Tibial nerve (tissue), 4 donors: ENCODE measurements around the gene ENTPD3. TPM values are rescaled to one million over a fixed set of nuclear protein-coding genes. Genes with fewer than 3 reads are reported as not detected.

Experiments
- DNase-seq, 2 donors: peaks; one replicate each; pipeline ENCODE4 v3.0.0-alpha.2; 2019; ENCODE audit warnings: low spot score in 2 of 2
- H3K27ac ChIP-seq, 4 donors: fragments of 200-600 bp; sonication (generic) in 3 of 4; one replicate each; pipeline ENCODE4 v1.5.1; 2017 to 2019; ENCODE audit warnings: mild to moderate bottlenecking in 1 of 4
- H3K27me3 ChIP-seq, 2 donors: fragments of 200-600 bp; sonication (generic) in 1 of 2; one replicate each; pipeline versions ENCODE4 v1.5.1 to v1.6.0; 2017 to 2019
- H3K36me3 ChIP-seq, 3 donors: fragments of 200-600 bp; sonication (generic); one replicate each; pipeline ENCODE4 v1.5.1; 2018 to 2019
- H3K4me1 ChIP-seq, 4 donors: fragments of 200-600 bp; sonication (generic) in 3 of 4; one replicate each; pipeline ENCODE4 v1.5.1; 2017 to 2019
- H3K4me3 ChIP-seq, 4 donors: fragments of 200-600 bp; sonication (generic) in 3 of 4; one replicate each; pipeline ENCODE4 v1.5.1; 2017 to 2019; ENCODE audit warnings: mild to moderate bottlenecking in 1 of 4, moderate library complexity in 1 of 4
- H3K9me3 ChIP-seq, 4 donors: fragments of 200-600 bp; sonication (generic) in 3 of 4; one replicate each; pipeline ENCODE4 v1.5.1; 2017 to 2019
- CTCF ChIP-seq, 5 experiments: fragments of 200-600 bp in 3 of 5; fragments of 450-650 bp in 2 of 5; sonication (generic) in 3 of 5; IDR thresholded peaks; one replicate each; pipeline ENCODE4 v1.5.1; 2016 to 2019; ENCODE audit warnings: antibody characterized with exemption in 5 of 5, mild to moderate bottlenecking in 3 of 5, moderate library complexity in 2 of 5
- EP300 ChIP-seq, 2 donors: sonication (generic); formaldehyde crosslinking; IDR thresholded peaks; one replicate each; pipeline ENCODE4 v1.6.1; 2017; ENCODE audit warnings: antibody characterized with exemption in 2 of 2, mild to moderate bottlenecking in 1 of 2
- POLR2A ChIP-seq, 2 donors: fragments of 450-650 bp; IDR thresholded peaks; one replicate each; pipeline ENCODE4 v1.6.1; 2017; ENCODE audit warnings: antibody characterized with exemption in 2 of 2, mild to moderate bottlenecking in 2 of 2, moderate library complexity in 2 of 2
- WGBS, 2 donors: methylation state at CpG; one replicate each; pipeline ENCODE4 v1.1.5; 2018; 5-methylcytosine and 5-hydroxymethylcytosine counted together
- total RNA-seq, 4 donors: library from RNA; depleted of rRNA; stranded (reverse); fragments of >200 nt; gene quantifications; one replicate each; pipeline ENCODE4 v1.1.0, GENCODE V29; 2016

Gene ENTPD3
- total RNA-seq, 4 donors from 2014 or later: 0.22 to 0.60 (median 0.41) TPM

GRCh38 chr3:40350529-40350928 lies 36.5 kb upstream of the ENTPD3 start:
- H3K36me3 ChIP-seq: no peaks in the 10 kb centered on the region
- H3K27me3 ChIP-seq: no peaks in the 10 kb centered on the region
- no peak for DNase-seq
- no peak overlapping the region for H3K4me3 ChIP-seq
- peaks cover 0 to 6% (median 0%) of the 10 kb centered on the region in 4 donors for H3K9me3 ChIP-seq
- no peak overlapping the region for H3K27ac ChIP-seq
- no peaks in the 10 kb centered on the region for H3K4me1 ChIP-seq
- TF ChIP-seq EP300 (IDR thresholded peaks at IDR 0.05) (no peak), POLR2A (IDR thresholded peaks at IDR 0.05) (no peak), CTCF (IDR thresholded peaks at IDR 0.05) (no peak)

- H3K4me3 ChIP-seq: no peak overlapping the region
Observed at GRCh38 chr3:40355410-40355809, 31.6 kb upstream of the ENTPD3 start.

GRCh38 chr3:40358454-40358853 lies 28.5 kb upstream of the ENTPD3 start:
- TF ChIP-seq POLR2A (IDR thresholded peaks at IDR 0.05): no peak
- WGBS, 2 donors: 67 to 79% methylated on average over 1 of the region's 1 CpG

More at GRCh38 chr3:40355410-40355809, 31.6 kb upstream of the ENTPD3 start:
- 66 to 73% methylated on average over 2 of the region's 2 CpGs for WGBS, 2 donors
- Histone ChIP-seq H3K9me3 (peaks cover 0 to 6% (median 0%) of the 10 kb centered on the region in 4 donors), H3K4me1 (no peaks in the 10 kb centered on the region), H3K27ac (no peak overlapping the region), H3K36me3 (no peaks in the 10 kb centered on the region), H3K27me3 (no peaks in the 10 kb centered on the region)
- TF ChIP-seq CTCF (IDR thresholded peaks at IDR 0.05): no peak
- TF ChIP-seq POLR2A (IDR thresholded peaks at IDR 0.05): no peak
- no peak for TF ChIP-seq EP300 (IDR thresholded peaks at IDR 0.05)
- DNase-seq: no peak

GRCh38 chr3:40363674-40364073 lies 23.3 kb upstream of the ENTPD3 start:
- Histone ChIP-seq H3K4me3 (no peak overlapping the region), H3K27me3 (no peaks in the 10 kb centered on the region), H3K9me3 (no peaks in the 10 kb centered on the region), H3K36me3 (no peaks in the 10 kb centered on the region), H3K27ac (no peak overlapping the region), H3K4me1 (no peaks in the 10 kb centered on the region)
- DNase-seq: no peak
- TF ChIP-seq CTCF (IDR thresholded peaks at IDR 0.05): no peak
- 67 to 88% methylated on average over 2 of the region's 2 CpGs for WGBS, 2 donors

More at GRCh38 chr3:40358454-40358853, 28.5 kb upstream of the ENTPD3 start:
- no peaks in the 10 kb centered on the region for H3K27me3 ChIP-seq
- DNase-seq: no peak
- H3K9me3 ChIP-seq: no peaks in the 10 kb centered on the region
- no peak overlapping the region for H3K27ac ChIP-seq
- H3K4me3 ChIP-seq: no peak overlapping the region
- H3K36me3 ChIP-seq: no peaks in the 10 kb centered on the region
- H3K4me1 ChIP-seq: no peaks in the 10 kb centered on the region

GRCh38 chr3:40366203-40367162 lies 20.5 kb upstream of the ENTPD3 start:
- Histone ChIP-seq H3K27me3 (no peaks in the 10 kb centered on the region), H3K9me3 (no peaks in the 10 kb centered on the region), H3K4me3 (no peak overlapping the region), H3K4me1 (no peaks in the 10 kb centered on the region), H3K27ac (no peak overlapping the region), H3K36me3 (no peaks in the 10 kb centered on the region)
- WGBS, 2 donors: 50 to 60% methylated on average over 2 of the region's 2 CpGs
- no peak for DNase-seq
- TF ChIP-seq POLR2A (IDR thresholded peaks at IDR 0.05) (no peak), EP300 (IDR thresholded peaks at IDR 0.05) (no peak), CTCF (IDR thresholded peaks at IDR 0.05) (no peak)
